Measurements from ENCODE around the gene SLC22A23. TPM values are rescaled to one million over a fixed set of nuclear protein-coding genes. Genes with fewer than 3 reads are reported as not detected.

SLC22A23 gene
- total RNA-seq, 1 donor from 2014 or later: 0.95 TPM

GRCh38 chr6:3316818-3317217, 140.0 kb downstream of the SLC22A23 start:
- ATAC-seq (ENCODE audit: low read depth): no peak
- Mint-ChIP-seq H3K4me3 (no peak overlapping the region), H3K36me3 (ENCODE audit: low read depth) (no peaks in the 10 kb centered on the region), H3K27me3 (peaks cover 14% of the 10 kb centered on the region), H3K9me3 (no peaks in the 10 kb centered on the region), H3K27ac (no peak overlapping the region), H3K4me1 (peaks cover 7% of the 10 kb centered on the region)
- intact Hi-C loops (cut with micrococcal nuclease): no loop called here
- TF ChIP-seq CTCF (IDR thresholded peaks at IDR 0.05): no peak
- CTCF ChIA-PET: no interaction called here
- POLR2A ChIA-PET: no interaction called here
- no peak for DNase-seq

GRCh38 chr6:3316331-3316730, 140.5 kb downstream of the SLC22A23 start:
- POLR2A ChIA-PET: no interaction called here
- ATAC-seq (ENCODE audit: low read depth) (no peak), DNase-seq (no peak)
- intact Hi-C loops (cut with micrococcal nuclease): no loop called here
- Mint-ChIP-seq H3K27ac (no peak overlapping the region), H3K4me3 (no peak overlapping the region), H3K9me3 (no peaks in the 10 kb centered on the region), H3K4me1 (peaks cover 7% of the 10 kb centered on the region), H3K27me3 (peaks cover 14% of the 10 kb centered on the region), H3K36me3 (ENCODE audit: low read depth) (no peaks in the 10 kb centered on the region)
- CTCF ChIA-PET: no interaction called here
- no peak for TF ChIP-seq CTCF (IDR thresholded peaks at IDR 0.05)

GRCh38 chr6:3315841-3316240, 141.0 kb downstream of the SLC22A23 start:
- TF ChIP-seq CTCF (IDR thresholded peaks at IDR 0.05): no peak
- no peaks in the 10 kb centered on the region for H3K9me3 Mint-ChIP-seq
- intact Hi-C loops (cut with micrococcal nuclease): no loop called here
- no peak for ATAC-seq (ENCODE audit: low read depth)
- H3K36me3 Mint-ChIP-seq (ENCODE audit: low read depth): no peaks in the 10 kb centered on the region
- H3K27me3 Mint-ChIP-seq: peaks cover 14% of the 10 kb centered on the region
- ChIA-PET POLR2A (no interaction called here), CTCF (no interaction called here)
- no peak overlapping the region for H3K27ac Mint-ChIP-seq
- H3K4me3 Mint-ChIP-seq: no peak overlapping the region
- DNase-seq: no peak
- H3K4me1 Mint-ChIP-seq: peaks cover 7% of the 10 kb centered on the region

- ATAC-seq (ENCODE audit: low read depth) (no peak), DNase-seq (no peak)
- CTCF ChIA-PET: no interaction called here
- intact Hi-C loops (cut with micrococcal nuclease): no loop called here
- Mint-ChIP-seq H3K27me3 (peaks cover 12% of the 10 kb centered on the region), H3K27ac (no peak overlapping the region), H3K4me1 (peaks cover 7% of the 10 kb centered on the region), H3K36me3 (ENCODE audit: low read depth) (no peaks in the 10 kb centered on the region), H3K9me3 (no peaks in the 10 kb centered on the region), H3K4me3 (no peak overlapping the region)
- POLR2A ChIA-PET: no interaction called here
- no peak for TF ChIP-seq CTCF (IDR thresholded peaks at IDR 0.05)
Measured at GRCh38 chr6:3314621-3315467, 142.0 kb downstream of the SLC22A23 start.

GRCh38 chr6:3314176-3314575, 142.7 kb downstream of the SLC22A23 start:
- Mint-ChIP-seq H3K4me1 (peaks cover 7% of the 10 kb centered on the region), H3K27ac (no peak overlapping the region), H3K36me3 (ENCODE audit: low read depth) (no peaks in the 10 kb centered on the region), H3K9me3 (no peaks in the 10 kb centered on the region), H3K27me3 (peaks cover 12% of the 10 kb centered on the region), H3K4me3 (no peak overlapping the region)
- intact Hi-C loops (cut with micrococcal nuclease): no loop called here
- ChIA-PET CTCF (no interaction called here), POLR2A (no interaction called here)
- no peak for TF ChIP-seq CTCF (IDR thresholded peaks at IDR 0.05)
- no peak for DNase-seq
- ATAC-seq (ENCODE audit: low read depth): no peak

Measured in activated B cell treated with CpG ODN at 0.5 μM for 24 hours (primary cell).